Neural progenitor cell (in vitro differentiated cells): ENCODE measurements around the gene HPSE.

Source experiments
- CTCF ChIP-seq: fragments of 200-600 bp; sonication (generic); IDR thresholded peaks from 2 replicates; pipeline ENCODE4 v1.5.1; 2017; ENCODE audit warnings: antibody characterized with exemption, mild to moderate bottlenecking
- EZH2phosphoT487 ChIP-seq: fragments of 200-600 bp; sonication (generic); IDR thresholded peaks from 2 replicates; pipeline ENCODE4 v1.6.1; 2017; ENCODE audit warnings: antibody characterized with exemption

- no peak for TF ChIP-seq CTCF
- TF ChIP-seq EZH2phosphoT487 = no peak
These were observed 14.1 kb downstream of the HPSE start for GRCh38 chr4:83320548-83320947.
